Mesendoderm (in vitro differentiated cells): ENCODE measurements around the gene EFNA3.

Experiments
- DNase-seq: peaks from one replicate; pipeline ENCODE4 v3.0.0; 2013
- H2AK5ac ChIP-seq: 2 replicates; pipeline ENCODE4 v1.6.1; 2013; ENCODE audit warnings: low read length, inconsistent platforms
- H2BK120ac ChIP-seq: 2 replicates; pipeline ENCODE4 v1.6.1; 2013; ENCODE audit warnings: low read depth, mild to moderate bottlenecking, low read length, moderate library complexity, mixed read lengths
- H2BK15ac ChIP-seq: replicated peaks from 2 replicates; pipeline ENCODE4 v1.6.1; 2013; ENCODE audit warnings: low read depth, mild to moderate bottlenecking, moderate library complexity
- H2BK5ac ChIP-seq: 2 replicates; pipeline ENCODE4 v1.6.1; 2013; ENCODE audit warnings: low read length, inconsistent platforms
- H3K18ac ChIP-seq: 2 replicates; pipeline ENCODE4 v1.6.1; 2013; ENCODE audit warnings: mild to moderate bottlenecking, low read length, mixed read lengths
- H3K23ac ChIP-seq: one replicate; pipeline ENCODE4 v1.6.1; 2013; ENCODE audit warnings: low read length
- H3K27ac ChIP-seq: 2 replicates; pipeline ENCODE4 v1.5.1; 2013; ENCODE audit warnings: low read depth, mild to moderate bottlenecking, inconsistent platforms, low read length, moderate library complexity
- H3K27me3 ChIP-seq: 2 replicates; pipeline ENCODE4 v1.6.1; 2013; ENCODE audit warnings: low read length, control low read depth, mild to moderate bottlenecking, inconsistent platforms; ENCODE audit not compliant: insufficient read depth, poor library complexity
- H3K36me3 ChIP-seq: 2 replicates; pipeline ENCODE4 v1.6.1; 2013; ENCODE audit warnings: low read length, inconsistent platforms; ENCODE audit not compliant: control insufficient read depth, insufficient read depth
- H3K4ac ChIP-seq: one replicate; pipeline ENCODE4 v1.6.1; 2013; ENCODE audit warnings: low read depth, mild to moderate bottlenecking, low read length, moderate library complexity
- H3K4me1 ChIP-seq: 2 replicates; pipeline ENCODE4 v1.6.1; 2013; ENCODE audit warnings: low read depth, low read length, inconsistent platforms; ENCODE audit not compliant: control insufficient read depth
- H3K4me2 ChIP-seq: 2 replicates; pipeline ENCODE4 v1.6.1; 2013; ENCODE audit warnings: low read length
- H3K4me3 ChIP-seq: 2 replicates; pipeline ENCODE4 v1.5.1; 2013; ENCODE audit warnings: mild to moderate bottlenecking, low read length
- H3K56ac ChIP-seq: one replicate; pipeline ENCODE4 v1.6.1; 2013; ENCODE audit warnings: low read length
- H3K79me1 ChIP-seq: 2 replicates; pipeline ENCODE4 v1.6.1; 2013; ENCODE audit warnings: low read length, inconsistent platforms
- H3K79me2 ChIP-seq: 2 replicates; pipeline ENCODE4 v1.6.1; 2013; ENCODE audit warnings: mild to moderate bottlenecking, low read length; ENCODE audit not compliant: control insufficient read depth, insufficient read depth
- H3K9ac ChIP-seq: 2 replicates; pipeline ENCODE4 v1.6.1; 2013; ENCODE audit warnings: low read length, inconsistent platforms
- H4K5ac ChIP-seq: one replicate; pipeline ENCODE4 v1.6.1; 2013; ENCODE audit warnings: low read length
- H4K8ac ChIP-seq: one replicate; pipeline ENCODE4 v1.6.1; 2013; ENCODE audit warnings: low read depth, mild to moderate bottlenecking, control low read depth, low read length, moderate library complexity
- WGBS: extraction: QIAGEN DNeasy Blood & Tissue Kit; methylation state at CpG from one replicate; pipeline ENCODE4 v1.1.7; 2013; ENCODE audit warnings: low lambda C conversion rate, missing lambda C conversion rate; ENCODE audit not compliant: insufficient coverage; ENCODE audit errors: extremely low coverage; 5-methylcytosine and 5-hydroxymethylcytosine counted together

EFNA3 gene

DNA sequence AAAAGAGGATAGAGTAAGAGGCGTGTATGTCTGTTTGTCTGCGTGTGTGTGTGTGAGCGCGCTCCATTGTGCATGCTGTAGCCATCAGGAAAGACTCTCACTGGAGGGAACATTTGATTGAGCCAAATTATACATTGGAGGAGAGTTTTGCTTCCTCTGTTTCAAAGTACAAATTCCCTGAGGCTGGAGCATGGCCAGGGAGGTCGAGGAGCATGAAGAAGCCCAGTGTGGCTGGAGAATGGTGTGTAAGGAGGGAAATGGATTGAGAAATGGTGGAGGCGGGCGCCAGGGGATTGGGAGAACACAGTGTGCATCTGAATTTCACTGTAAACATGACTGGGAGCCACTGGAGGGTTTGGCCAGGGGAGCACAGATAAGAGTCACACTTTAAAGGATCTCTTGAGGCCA is 27.0 kb downstream of the EFNA3 start:
- H3K36me3 ChIP-seq: no peaks in the 10 kb centered on the region
- H3K79me1 ChIP-seq: no peaks in the 10 kb centered on the region
- no peak overlapping the region for H3K23ac ChIP-seq
- H2AK5ac ChIP-seq: no peak overlapping the region
- no peak overlapping the region for H3K27ac ChIP-seq
- H2BK15ac ChIP-seq: no peak overlapping the region
- H3K4me1 ChIP-seq: no peaks in the 10 kb centered on the region
- no peak overlapping the region for H4K8ac ChIP-seq
- H3K4ac ChIP-seq: no peak overlapping the region
- no peaks in the 10 kb centered on the region for H3K27me3 ChIP-seq
- no peak overlapping the region for H2BK120ac ChIP-seq
- DNase-seq: no peak
- no peak overlapping the region for H3K56ac ChIP-seq
- no peak overlapping the region for H3K9ac ChIP-seq
- no peaks in the 10 kb centered on the region for H3K79me2 ChIP-seq
- H3K4me3 ChIP-seq: no peak overlapping the region
- H4K5ac ChIP-seq: no peak overlapping the region
- no peak overlapping the region for H2BK5ac ChIP-seq
- H3K4me2 ChIP-seq: no peak overlapping the region
- WGBS: no CpG with 5 or more reads among the region's 7 CpGs
- H3K18ac ChIP-seq: no peak overlapping the region

DNA sequence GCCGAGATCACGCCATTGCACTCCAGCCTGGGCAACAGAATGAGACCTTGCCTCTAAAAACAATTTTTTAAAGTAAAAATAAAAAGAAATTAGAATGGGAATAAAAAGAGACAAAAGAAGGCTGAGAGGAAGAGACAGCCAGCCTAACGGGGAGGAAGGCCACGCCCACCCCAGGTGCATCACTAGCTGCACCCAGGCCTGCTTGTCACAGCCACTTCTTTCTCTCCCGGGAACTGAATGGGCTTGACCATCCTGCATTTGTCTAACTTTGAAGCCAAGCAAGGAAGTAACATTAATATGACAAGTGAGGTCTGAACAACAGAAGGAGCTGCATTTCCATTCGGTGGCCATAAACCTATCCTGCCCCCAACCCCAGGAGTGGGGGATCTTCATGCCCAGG is 28.2 kb downstream of the EFNA3 start:
- Histone ChIP-seq H2BK5ac (no peak overlapping the region), H3K27me3 (no peaks in the 10 kb centered on the region)
- WGBS: no CpG with 5 or more reads among the region's 6 CpGs

GRCh38 chr1:155107309-155108264 is 28.9 kb downstream of the EFNA3 start:
- no peaks in the 10 kb centered on the region for H3K4me1 ChIP-seq
- no peak overlapping the region for H2BK15ac ChIP-seq
- no peaks in the 10 kb centered on the region for H3K36me3 ChIP-seq
- H3K56ac ChIP-seq: no peak overlapping the region
- H3K4me2 ChIP-seq: no peak overlapping the region
- DNase-seq: no peak
- H3K27me3 ChIP-seq: no peaks in the 10 kb centered on the region
- H2BK120ac ChIP-seq: no peak overlapping the region
- H4K5ac ChIP-seq: no peak overlapping the region
- no CpG with 5 or more reads among the region's 12 CpGs for WGBS
- no peaks in the 10 kb centered on the region for H3K79me2 ChIP-seq
- H3K79me1 ChIP-seq: no peaks in the 10 kb centered on the region
- no peak overlapping the region for H3K4ac ChIP-seq
- H3K18ac ChIP-seq: no peak overlapping the region
- no peak overlapping the region for H4K8ac ChIP-seq
- no peak overlapping the region for H2BK5ac ChIP-seq
- H3K23ac ChIP-seq: no peak overlapping the region
- H2AK5ac ChIP-seq: no peak overlapping the region
- no peak overlapping the region for H3K4me3 ChIP-seq
- no peak overlapping the region for H3K9ac ChIP-seq
- no peak overlapping the region for H3K27ac ChIP-seq

More for the DNA sequence above, 28.2 kb downstream of the EFNA3 start:
- DNase-seq: no peak
- Histone ChIP-seq H3K4me1 (no peaks in the 10 kb centered on the region), H2BK120ac (no peak overlapping the region), H2BK15ac (no peak overlapping the region), H3K23ac (no peak overlapping the region), H3K36me3 (no peaks in the 10 kb centered on the region), H3K9ac (no peak overlapping the region), H2AK5ac (no peak overlapping the region), H3K18ac (no peak overlapping the region), H3K79me1 (no peaks in the 10 kb centered on the region), H3K56ac (no peak overlapping the region), H3K4ac (no peak overlapping the region), H3K79me2 (no peaks in the 10 kb centered on the region), H3K4me2 (no peak overlapping the region), H4K5ac (no peak overlapping the region), H3K4me3 (no peak overlapping the region), H3K27ac (no peak overlapping the region), H4K8ac (no peak overlapping the region)

- WGBS: no CpG with 5 or more reads among the region's 5 CpGs
- Histone ChIP-seq H3K23ac (no peak overlapping the region), H3K27me3 (no peaks in the 10 kb centered on the region), H3K56ac (no peak overlapping the region), H2BK5ac (no peak overlapping the region), H2AK5ac (no peak overlapping the region), H3K18ac (no peak overlapping the region), H4K8ac (no peak overlapping the region), H3K79me1 (no peaks in the 10 kb centered on the region), H3K36me3 (no peaks in the 10 kb centered on the region), H3K4ac (no peak overlapping the region), H3K4me3 (no peak overlapping the region), H3K9ac (no peak overlapping the region), H4K5ac (no peak overlapping the region), H3K27ac (no peak overlapping the region), H3K4me1 (no peaks in the 10 kb centered on the region), H3K4me2 (no peak overlapping the region), H3K79me2 (no peaks in the 10 kb centered on the region), H2BK120ac (no peak overlapping the region), H2BK15ac (no peak overlapping the region)
- no peak for DNase-seq
Observed at GRCh38 chr1:155108296-155108695, 29.7 kb downstream of the EFNA3 start.

DNA sequence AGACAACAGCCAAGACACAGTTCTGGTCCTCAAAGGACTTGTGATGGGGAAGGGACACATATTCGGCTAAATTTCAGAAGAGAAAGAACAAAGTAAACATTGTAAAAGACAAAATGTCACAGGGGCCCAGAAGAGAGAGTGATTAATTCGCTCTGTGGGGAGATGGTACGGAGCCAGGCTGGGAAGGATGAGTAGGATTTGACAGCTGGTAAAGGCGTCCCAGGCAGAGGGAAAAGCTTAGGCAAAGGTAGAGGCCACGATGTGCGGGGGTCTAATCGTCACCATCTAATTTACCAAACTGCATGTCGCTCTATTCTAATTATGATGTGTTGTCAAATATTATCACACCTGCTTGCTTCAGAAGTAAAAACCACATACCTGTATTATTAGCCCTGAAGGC is 31.7 kb downstream of the EFNA3 start:
- DNase-seq: no peak
- Histone ChIP-seq H3K4ac (no peak overlapping the region), H4K8ac (no peak overlapping the region), H3K9ac (no peak overlapping the region), H3K36me3 (no peaks in the 10 kb centered on the region), H3K27me3 (no peaks in the 10 kb centered on the region), H2BK15ac (no peak overlapping the region), H2AK5ac (no peak overlapping the region), H2BK5ac (no peak overlapping the region), H3K4me1 (no peaks in the 10 kb centered on the region), H3K27ac (no peak overlapping the region), H3K23ac (no peak overlapping the region), H3K4me2 (no peak overlapping the region), H3K4me3 (no peak overlapping the region), H3K79me1 (no peaks in the 10 kb centered on the region), H3K18ac (no peak overlapping the region), H3K79me2 (no peaks in the 10 kb centered on the region), H3K56ac (no peak overlapping the region), H4K5ac (no peak overlapping the region), H2BK120ac (no peak overlapping the region)
- WGBS: no CpG with 5 or more reads among the region's 8 CpGs
